Adipocyte (in vitro differentiated cells): ENCODE measurements around the gene ERCC6.
A peak's percentile ranks its signal among the peaks of the same experiment; 100 is the strongest.

Source experiments
- DNase-seq: peaks from one replicate; pipeline ENCODE4 v3.0.0-alpha.2; 2015; ENCODE audit warnings: low read depth
- H3K27me3 ChIP-seq: replicated peaks from 2 replicates; pipeline ENCODE4 v1.7.0; 2013; ENCODE audit warnings: mild to moderate bottlenecking, low read length, moderate library complexity; ENCODE audit not compliant: control insufficient read depth, insufficient read depth
- H3K36me3 ChIP-seq: 2 replicates; pipeline ENCODE4 v1.7.0; 2013; ENCODE audit warnings: low read length, mild to moderate bottlenecking, moderate library complexity; ENCODE audit not compliant: control insufficient read depth, insufficient read depth, severe bottlenecking
- H3K4me1 ChIP-seq: 2 replicates; pipeline ENCODE4 v1.7.0; 2013; ENCODE audit warnings: mild to moderate bottlenecking, low read length, moderate library complexity; ENCODE audit not compliant: control insufficient read depth, insufficient read depth
- H3K4me3 ChIP-seq: 2 replicates; pipeline ENCODE4 v1.7.0; 2013; ENCODE audit warnings: mild to moderate bottlenecking, low read length, moderate library complexity
- H3K9ac ChIP-seq: 2 replicates; pipeline ENCODE4 v1.7.0; 2013; ENCODE audit warnings: mild to moderate bottlenecking, low read length, moderate library complexity
- H3K9me3 ChIP-seq: 2 replicates; pipeline ENCODE4 v1.7.0; 2013; ENCODE audit warnings: mild to moderate bottlenecking, low read length, moderate library complexity; ENCODE audit not compliant: control insufficient read depth

ERCC6 gene

DNA sequence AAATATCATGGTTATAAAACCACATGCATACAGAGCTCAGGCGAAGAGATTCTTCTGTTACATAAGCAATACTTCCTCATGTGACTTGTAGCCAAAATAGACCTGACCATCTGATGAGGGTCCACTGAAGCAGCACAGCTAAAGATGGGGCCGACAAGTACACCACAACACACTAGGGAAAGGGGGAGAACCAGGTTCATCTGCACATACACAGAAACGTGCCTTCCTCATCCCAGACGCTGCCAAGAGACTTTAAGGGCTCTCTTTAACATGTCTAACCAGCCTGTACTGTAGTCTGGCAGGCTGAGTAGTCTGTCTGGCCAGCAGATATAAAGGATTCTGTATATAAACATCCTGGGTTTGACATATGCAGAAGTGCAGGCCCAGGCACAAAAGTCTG, 30.3 kb downstream of the ERCC6 start:
- H3K4me1 ChIP-seq, result peaks cover 5% of the 10 kb centered on the region
- no peaks in the 10 kb centered on the region for H3K27me3 ChIP-seq
- H3K9ac ChIP-seq, result no peak overlapping the region
- DNase-seq, result no peak
- no peak overlapping the region for H3K4me3 ChIP-seq
- H3K36me3 ChIP-seq, result peaks cover 29% of the 10 kb centered on the region
- no peaks in the 10 kb centered on the region for H3K9me3 ChIP-seq

DNA sequence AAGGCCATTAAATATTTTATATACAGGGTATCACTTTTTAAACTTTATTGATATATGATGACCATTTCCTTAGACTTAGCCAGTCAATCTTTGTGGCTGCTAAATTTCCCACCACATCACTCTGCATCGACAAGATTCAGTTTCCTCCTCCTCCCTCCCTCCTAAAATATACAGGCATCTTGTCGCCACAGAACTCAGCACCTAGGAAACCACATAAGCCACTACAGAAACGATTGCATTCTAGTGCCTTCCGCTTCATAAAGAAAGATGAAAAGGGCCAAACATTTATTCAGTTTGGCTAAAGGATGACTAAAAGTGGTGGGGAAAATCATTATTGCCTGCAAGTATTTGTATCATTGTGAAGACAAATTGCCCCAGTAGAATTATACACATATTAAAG, 30.7 kb downstream of the ERCC6 start:
- Histone ChIP-seq H3K9me3 (no peaks in the 10 kb centered on the region), H3K27me3 (no peaks in the 10 kb centered on the region), H3K36me3 (peaks cover 29% of the 10 kb centered on the region), H3K4me3 (no peak overlapping the region), H3K4me1 (peaks cover 8% of the 10 kb centered on the region), H3K9ac (no peak overlapping the region)
- DNase-seq, result no peak

DNA sequence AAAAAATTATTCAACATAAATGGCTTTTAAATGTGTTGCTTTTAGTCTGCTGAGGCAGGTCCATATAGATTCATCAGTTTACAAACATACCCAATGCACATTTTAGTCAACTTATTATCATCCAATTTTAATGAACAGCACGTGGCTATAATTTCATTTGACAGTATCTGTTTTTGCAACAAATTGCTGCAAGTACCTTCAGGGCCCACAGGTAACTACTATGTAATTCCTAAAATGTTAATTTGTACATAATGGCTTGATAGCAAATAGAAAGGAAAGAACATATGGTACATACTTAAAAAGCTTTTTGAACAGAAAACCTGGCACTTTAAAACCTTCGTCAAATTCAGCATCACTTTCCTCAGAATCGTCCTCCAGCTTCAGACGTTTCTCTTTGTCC, 33.3 kb downstream of the ERCC6 start:
- Histone ChIP-seq H3K9ac (no peak overlapping the region), H3K36me3 (peaks cover 24% of the 10 kb centered on the region), H3K27me3 (no peaks in the 10 kb centered on the region), H3K4me1 (peaks cover 22% of the 10 kb centered on the region), H3K9me3 (no peaks in the 10 kb centered on the region), H3K4me3 (no peak overlapping the region)
- no peak for DNase-seq

DNA sequence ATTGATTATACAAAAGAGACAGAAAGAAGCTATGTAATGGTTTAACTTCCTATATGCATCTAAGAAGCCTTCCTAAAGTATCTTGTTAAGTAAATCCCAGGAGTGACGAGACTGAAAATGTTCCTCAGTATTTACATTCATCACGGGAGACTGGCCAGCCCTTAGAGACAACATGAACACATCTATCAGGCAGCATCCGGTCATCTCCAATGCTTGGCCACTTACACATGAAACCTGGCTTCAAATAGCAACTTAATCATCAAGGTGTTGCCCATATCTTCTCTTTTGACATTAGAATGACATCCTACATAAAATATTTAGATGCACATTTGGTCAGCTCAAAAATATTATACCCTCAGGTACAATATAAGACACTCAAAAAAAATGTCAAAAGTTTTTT, 33.8 kb downstream of the ERCC6 start:
- no peak overlapping the region for H3K4me3 ChIP-seq
- no peak overlapping the region for H3K9ac ChIP-seq
- H3K36me3 ChIP-seq, result peaks cover 25% of the 10 kb centered on the region
- no peaks in the 10 kb centered on the region for H3K27me3 ChIP-seq
- H3K9me3 ChIP-seq, result no peaks in the 10 kb centered on the region
- H3K4me1 ChIP-seq, result peaks cover 22% of the 10 kb centered on the region
- no peak for DNase-seq

DNA sequence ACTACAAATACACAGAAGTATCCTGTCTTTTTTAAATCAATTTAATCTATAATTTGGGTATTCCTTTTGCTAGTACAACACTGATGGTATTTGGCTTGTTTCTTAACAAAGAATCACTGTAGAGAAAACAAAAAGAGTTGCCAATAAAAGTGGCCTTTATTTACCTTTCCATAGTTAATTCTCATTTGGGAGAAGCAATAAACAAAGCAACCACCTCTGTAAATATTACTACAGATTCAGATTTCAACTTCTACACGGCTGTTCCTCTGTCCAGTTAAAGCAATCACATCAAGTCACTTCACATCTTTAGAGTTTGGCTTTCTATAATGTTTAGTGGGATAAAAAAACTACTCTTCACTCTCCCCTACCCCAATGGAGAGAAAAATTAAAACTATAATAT, 34.4 kb downstream of the ERCC6 start:
- DNase-seq, result no peak
- H3K36me3 ChIP-seq, result peaks cover 30% of the 10 kb centered on the region
- no peak overlapping the region for H3K4me3 ChIP-seq
- H3K9me3 ChIP-seq, result no peaks in the 10 kb centered on the region
- H3K9ac ChIP-seq, result no peak overlapping the region
- H3K4me1 ChIP-seq, result peaks cover 22% of the 10 kb centered on the region
- H3K27me3 ChIP-seq, result no peaks in the 10 kb centered on the region

DNA sequence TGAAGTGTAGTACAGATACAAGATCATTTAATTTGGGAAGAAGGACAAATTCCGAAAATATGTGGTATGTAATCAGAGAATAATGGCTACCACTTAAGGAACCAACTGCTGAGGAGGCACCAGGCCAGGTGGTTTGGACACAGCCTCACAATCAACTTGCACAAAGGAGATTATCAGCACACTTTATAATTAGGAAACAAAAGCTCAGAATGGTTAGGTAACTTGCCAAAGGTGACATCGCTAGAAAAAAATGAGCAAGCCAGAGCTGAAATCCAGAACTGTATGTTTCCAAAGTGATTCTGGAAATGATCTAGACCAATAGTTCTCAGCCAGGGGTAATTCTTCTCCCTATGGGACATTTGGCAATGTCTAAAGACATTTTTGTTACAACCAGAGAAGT, 36.6 kb downstream of the ERCC6 start:
- Histone ChIP-seq H3K9me3 (no peaks in the 10 kb centered on the region), H3K4me1 (peaks cover 22% of the 10 kb centered on the region), H3K36me3 (peaks cover 49% of the 10 kb centered on the region), H3K27me3 (no peaks in the 10 kb centered on the region), H3K9ac (no peak overlapping the region), H3K4me3 (no peak overlapping the region)
- peak; percentile 50 for DNase-seq

DNA sequence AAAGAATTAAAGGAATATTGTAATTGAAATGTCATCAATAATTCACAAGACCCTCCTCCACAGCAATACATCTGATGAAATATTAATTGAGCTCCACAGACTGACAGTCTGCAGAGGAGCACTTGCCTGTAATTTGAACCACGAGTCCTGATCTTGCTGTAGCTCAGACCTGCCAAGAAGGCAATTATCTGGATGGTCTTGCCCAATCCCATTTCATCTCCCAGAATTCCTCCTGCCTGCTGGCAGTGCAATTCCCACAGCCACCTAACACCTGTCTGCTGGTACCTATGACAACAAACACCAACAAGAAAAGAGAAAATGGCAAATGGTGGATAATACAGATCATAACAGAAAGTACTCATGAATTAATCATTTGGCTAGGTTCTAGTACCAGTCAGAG, 38.5 kb downstream of the ERCC6 start:
- Histone ChIP-seq H3K9me3 (no peaks in the 10 kb centered on the region), H3K36me3 (peaks cover 45% of the 10 kb centered on the region), H3K4me1 (peaks cover 22% of the 10 kb centered on the region), H3K4me3 (no peak overlapping the region), H3K27me3 (no peaks in the 10 kb centered on the region), H3K9ac (no peak overlapping the region)
- DNase-seq, result peak; percentile 31

DNA sequence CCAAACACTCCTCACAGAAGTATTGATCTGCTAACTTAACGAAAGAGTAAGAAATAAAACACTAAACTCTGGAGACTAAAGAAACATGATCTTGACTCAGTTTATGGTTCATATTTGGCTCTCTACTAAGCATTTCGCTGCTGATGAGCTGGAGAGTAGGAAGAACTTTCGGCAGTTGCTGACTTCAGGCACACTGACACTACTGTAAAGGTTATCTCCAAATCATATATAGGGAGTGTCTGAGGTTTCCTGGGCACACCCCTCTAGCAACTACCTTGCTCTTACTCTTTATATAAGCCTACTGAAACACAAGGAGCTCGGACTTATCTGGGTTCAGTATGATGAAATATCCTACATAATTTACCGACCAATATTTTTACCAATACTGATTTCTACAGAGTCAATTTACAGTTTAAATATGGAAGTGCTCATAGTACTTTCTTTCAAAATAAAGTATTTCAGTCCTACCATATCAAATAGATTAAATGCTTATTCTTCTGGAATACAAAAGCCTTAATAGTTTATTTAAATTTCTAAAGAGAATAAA, 39.5 kb downstream of the ERCC6 start:
- H3K9me3 ChIP-seq, result no peaks in the 10 kb centered on the region
- H3K27me3 ChIP-seq, result no peaks in the 10 kb centered on the region
- H3K36me3 ChIP-seq, result peaks cover 35% of the 10 kb centered on the region
- DNase-seq, result no peak
- peaks cover 22% of the 10 kb centered on the region for H3K4me1 ChIP-seq
- H3K9ac ChIP-seq, result no peak overlapping the region
- no peak overlapping the region for H3K4me3 ChIP-seq

DNA sequence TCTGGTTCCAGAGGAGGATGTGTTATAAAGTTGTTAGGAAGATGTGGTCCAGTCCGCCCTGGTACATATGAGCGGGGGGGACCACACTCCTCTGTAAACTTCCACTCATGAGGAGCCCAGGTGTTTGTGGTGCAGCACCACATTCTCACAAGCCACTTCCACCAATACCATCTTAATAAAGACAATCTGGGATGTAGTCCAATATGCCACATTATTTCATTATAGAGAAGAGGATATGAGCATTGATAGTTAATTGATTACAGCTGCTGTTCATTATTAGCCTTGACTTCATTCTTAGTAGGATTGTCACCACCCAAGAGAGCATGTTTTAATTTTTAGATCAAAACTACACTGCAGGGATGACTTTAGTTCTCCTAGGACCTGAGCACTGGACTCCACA, 40.5 kb downstream of the ERCC6 start:
- Histone ChIP-seq H3K4me1 (peaks cover 15% of the 10 kb centered on the region), H3K9ac (no peak overlapping the region), H3K9me3 (no peaks in the 10 kb centered on the region), H3K27me3 (no peaks in the 10 kb centered on the region), H3K36me3 (peaks cover 35% of the 10 kb centered on the region), H3K4me3 (no peak overlapping the region)
- DNase-seq, result no peak

DNA sequence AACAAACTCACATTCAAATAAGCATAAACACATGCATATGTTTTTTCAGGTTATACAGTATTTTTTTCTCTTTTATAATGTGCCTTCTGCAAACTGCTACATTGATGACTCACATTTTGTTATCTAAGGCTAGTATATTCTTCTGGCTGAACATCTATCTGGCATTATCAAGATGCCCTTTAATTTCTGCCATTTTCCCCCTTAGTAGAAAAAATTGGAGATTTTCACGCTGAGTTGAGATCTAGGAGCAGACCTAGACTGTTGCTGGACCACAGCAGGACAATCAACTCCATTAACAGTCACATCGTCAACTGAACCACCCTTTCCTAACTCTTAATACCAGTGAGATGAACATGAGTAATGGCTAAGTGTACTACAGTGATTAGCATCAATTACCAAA, 41.6 kb downstream of the ERCC6 start:
- no peaks in the 10 kb centered on the region for H3K27me3 ChIP-seq
- no peak overlapping the region for H3K4me3 ChIP-seq
- H3K9me3 ChIP-seq, result no peaks in the 10 kb centered on the region
- peaks cover 38% of the 10 kb centered on the region for H3K36me3 ChIP-seq
- H3K9ac ChIP-seq, result no peak overlapping the region
- DNase-seq, result no peak
- H3K4me1 ChIP-seq, result peaks cover 5% of the 10 kb centered on the region

DNA sequence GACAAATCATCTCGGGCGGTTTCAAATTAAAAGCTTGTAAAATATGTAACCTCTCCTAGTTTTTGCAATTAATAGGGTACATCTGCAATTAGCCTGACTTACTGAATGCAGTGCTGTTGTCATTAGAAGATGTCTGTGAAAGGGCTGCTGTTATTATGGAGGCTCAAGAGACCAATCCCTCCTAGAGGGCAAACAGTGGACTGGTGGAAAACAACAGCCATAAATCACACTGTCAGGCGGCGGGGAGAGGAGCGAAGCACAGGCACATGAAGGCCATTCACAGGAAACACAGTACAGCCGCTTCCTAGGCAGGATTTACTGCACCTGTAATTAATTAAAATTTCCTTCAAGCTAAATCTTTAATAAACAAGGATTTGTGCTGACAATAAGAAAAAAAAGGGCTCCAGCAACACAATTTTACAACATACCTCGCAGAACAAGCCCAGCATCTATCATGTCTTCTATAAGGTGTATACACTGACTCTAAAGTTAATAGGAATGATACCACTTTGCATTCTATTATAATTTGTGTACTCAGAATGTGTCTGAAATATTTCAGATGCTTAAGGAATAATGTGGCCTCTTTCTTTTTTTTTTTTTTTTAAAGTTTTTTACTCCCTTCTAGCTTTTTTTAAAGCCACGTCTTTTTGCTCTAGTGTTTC, 50.7 kb downstream of the ERCC6 start:
- H3K4me1 ChIP-seq, result peaks cover 9% of the 10 kb centered on the region
- H3K36me3 ChIP-seq, result peaks cover 23% of the 10 kb centered on the region
- no peaks in the 10 kb centered on the region for H3K27me3 ChIP-seq
- no peak for DNase-seq
- H3K4me3 ChIP-seq, result no peak overlapping the region
- H3K9ac ChIP-seq, result no peak overlapping the region
- H3K9me3 ChIP-seq, result no peaks in the 10 kb centered on the region

DNA sequence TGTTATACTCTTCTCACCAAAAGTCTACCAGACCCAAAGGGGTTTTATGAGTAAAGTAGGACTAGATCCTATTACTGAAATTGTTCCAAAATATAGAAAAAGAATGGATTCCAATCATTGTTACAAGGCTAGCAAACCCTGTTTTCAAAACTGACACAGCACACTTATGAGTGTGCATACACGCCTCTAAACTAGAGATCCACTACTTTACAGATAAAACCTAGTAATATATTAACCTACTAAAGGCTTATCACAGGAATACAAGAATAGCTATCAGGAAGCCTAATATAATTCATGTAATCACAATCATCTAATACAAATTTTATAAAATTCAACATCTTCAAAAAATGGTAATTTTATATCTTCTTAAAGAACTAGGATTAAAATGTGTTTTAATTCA, 52.2 kb downstream of the ERCC6 start:
- Histone ChIP-seq H3K36me3 (peaks cover 28% of the 10 kb centered on the region), H3K4me3 (no peak overlapping the region), H3K27me3 (no peaks in the 10 kb centered on the region), H3K4me1 (peaks cover 14% of the 10 kb centered on the region), H3K9me3 (no peaks in the 10 kb centered on the region), H3K9ac (no peak overlapping the region)
- no peak for DNase-seq
